Astrocyte (in vitro differentiated cells and primary cell): Measurements from ENCODE around the gene GDAP1L1.

Experiments used
- EZH2 ChIP-seq: IDR thresholded peaks from 2 replicates; pipeline ENCODE4 v1.6.1; 2012; ENCODE audit warnings: mild to moderate bottlenecking, low read length, inconsistent platforms; ENCODE audit not compliant: insufficient read depth
- TF ChIP-seq, protein P1 (sequence below): IDR thresholded peaks from 2 replicates; pipeline ENCODE4 v1.5.1; 2011; ENCODE audit warnings: low read depth, mild to moderate bottlenecking, inconsistent platforms, low read length, moderate library complexity; ENCODE audit not compliant: insufficient read depth

DNA sequence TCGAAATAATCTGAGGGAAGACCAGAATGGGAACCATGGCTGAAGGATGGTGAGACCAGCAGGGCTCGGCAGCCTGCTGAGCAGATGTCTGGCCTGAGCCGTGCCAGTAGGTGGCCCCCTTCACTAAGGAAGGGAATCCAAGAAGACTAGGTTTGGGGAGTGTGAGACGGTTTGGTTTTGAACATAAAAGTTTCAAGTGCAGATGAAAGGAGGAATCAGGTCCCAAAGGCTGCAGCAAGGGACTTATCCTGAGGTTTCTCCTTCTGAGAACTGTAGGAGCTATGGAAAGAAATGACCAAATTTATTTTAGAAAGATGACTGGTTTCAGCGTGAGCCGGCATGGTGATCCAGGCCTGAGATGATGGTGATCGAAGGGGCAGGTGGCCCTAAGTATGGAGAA is 32.0 kb upstream of the GDAP1L1 start:
- TF ChIP-seq, protein P1, sequence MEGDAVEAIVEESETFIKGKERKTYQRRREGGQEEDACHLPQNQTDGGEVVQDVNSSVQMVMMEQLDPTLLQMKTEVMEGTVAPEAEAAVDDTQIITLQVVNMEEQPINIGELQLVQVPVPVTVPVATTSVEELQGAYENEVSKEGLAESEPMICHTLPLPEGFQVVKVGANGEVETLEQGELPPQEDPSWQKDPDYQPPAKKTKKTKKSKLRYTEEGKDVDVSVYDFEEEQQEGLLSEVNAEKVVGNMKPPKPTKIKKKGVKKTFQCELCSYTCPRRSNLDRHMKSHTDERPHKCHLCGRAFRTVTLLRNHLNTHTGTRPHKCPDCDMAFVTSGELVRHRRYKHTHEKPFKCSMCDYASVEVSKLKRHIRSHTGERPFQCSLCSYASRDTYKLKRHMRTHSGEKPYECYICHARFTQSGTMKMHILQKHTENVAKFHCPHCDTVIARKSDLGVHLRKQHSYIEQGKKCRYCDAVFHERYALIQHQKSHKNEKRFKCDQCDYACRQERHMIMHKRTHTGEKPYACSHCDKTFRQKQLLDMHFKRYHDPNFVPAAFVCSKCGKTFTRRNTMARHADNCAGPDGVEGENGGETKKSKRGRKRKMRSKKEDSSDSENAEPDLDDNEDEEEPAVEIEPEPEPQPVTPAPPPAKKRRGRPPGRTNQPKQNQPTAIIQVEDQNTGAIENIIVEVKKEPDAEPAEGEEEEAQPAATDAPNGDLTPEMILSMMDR, result peak; percentile 81
- TF ChIP-seq EZH2, result no peak
